ENCODE results near the gene PADI3. TPM values are rescaled to one million over a fixed set of nuclear protein-coding genes. Genes with fewer than 3 reads are reported as not detected.

PADI3 gene
- total RNA-seq, 4 donors from 2014 or later: not detected

GRCh38 chr1:17228619-17229018 lies 20.3 kb upstream of the PADI3 start:
- DNase-seq: no peak
- Histone ChIP-seq H3K9me3 (no peaks in the 10 kb centered on the region), H3K27me3 (no peaks in the 10 kb centered on the region), H3K4me1 (no peaks in the 10 kb centered on the region), H3K4me3 (no peak overlapping the region), H3K36me3 (no peaks in the 10 kb centered on the region), H3K27ac (no peak overlapping the region)
- intact Hi-C loops (cut with DNase I; ENCODE audit: low total_unique reads): no loop called here
- no peak for TF ChIP-seq CTCF (IDR thresholded peaks at IDR 0.05)
- TF ChIP-seq POLR2A (IDR thresholded peaks at IDR 0.05): no peak

GRCh38 chr1:17229379-17229778 lies 19.5 kb upstream of the PADI3 start:
- TF ChIP-seq CTCF (IDR thresholded peaks at IDR 0.05) (no peak), POLR2A (IDR thresholded peaks at IDR 0.05) (no peak)
- no peak overlapping the region for H3K27ac ChIP-seq
- H3K27me3 ChIP-seq: no peaks in the 10 kb centered on the region
- H3K4me3 ChIP-seq: no peak overlapping the region
- H3K9me3 ChIP-seq: no peaks in the 10 kb centered on the region
- H3K36me3 ChIP-seq: no peaks in the 10 kb centered on the region
- intact Hi-C loops (cut with DNase I; ENCODE audit: low total_unique reads): no loop called here
- no peak for DNase-seq
- H3K4me1 ChIP-seq: no peaks in the 10 kb centered on the region

GRCh38 chr1:17230106-17230505 lies 18.8 kb upstream of the PADI3 start:
- Histone ChIP-seq H3K27ac (no peak overlapping the region), H3K4me3 (no peak overlapping the region), H3K36me3 (no peaks in the 10 kb centered on the region), H3K27me3 (no peaks in the 10 kb centered on the region), H3K9me3 (no peaks in the 10 kb centered on the region), H3K4me1 (no peaks in the 10 kb centered on the region)
- intact Hi-C loops (cut with DNase I; ENCODE audit: low total_unique reads): loop anchor here (10.0 kb wide), 1 partner anchor 105 kb away; no protein-coding TSS in a partner anchor
- DNase-seq: no peak
- no peak for TF ChIP-seq CTCF (IDR thresholded peaks at IDR 0.05)

- TF ChIP-seq CTCF (IDR thresholded peaks at IDR 0.05) (no peak), POLR2A (IDR thresholded peaks at IDR 0.05) (no peak)
- no peaks in the 10 kb centered on the region for H3K36me3 ChIP-seq
- no peaks in the 10 kb centered on the region for H3K9me3 ChIP-seq
- no peak for DNase-seq
- H3K4me3 ChIP-seq: no peak overlapping the region
- H3K4me1 ChIP-seq: no peaks in the 10 kb centered on the region
- H3K27ac ChIP-seq: no peak overlapping the region
- intact Hi-C loops (cut with DNase I; ENCODE audit: low total_unique reads): loop anchor here (10.0 kb wide), 1 partner anchor 106 kb away; no protein-coding TSS in a partner anchor
- H3K27me3 ChIP-seq: no peaks in the 10 kb centered on the region
These were observed 18.1 kb upstream of the PADI3 start for GRCh38 chr1:17230671-17231310.

- H3K4me3 ChIP-seq: no peak overlapping the region
- no peak for TF ChIP-seq POLR2A (IDR thresholded peaks at IDR 0.05)
- TF ChIP-seq CTCF (IDR thresholded peaks at IDR 0.05): no peak
- H3K27me3 ChIP-seq: no peaks in the 10 kb centered on the region
- intact Hi-C loops (cut with DNase I; ENCODE audit: low total_unique reads): loop anchor here (10.0 kb wide), 1 partner anchor 108 kb away; no protein-coding TSS in a partner anchor
- H3K27ac ChIP-seq: no peak overlapping the region
- H3K4me1 ChIP-seq: no peaks in the 10 kb centered on the region
- H3K9me3 ChIP-seq: no peaks in the 10 kb centered on the region
- no peaks in the 10 kb centered on the region for H3K36me3 ChIP-seq
- DNase-seq: no peak
These were observed 15.9 kb upstream of the PADI3 start for GRCh38 chr1:17232759-17233661.
